Sciatic nerve (tissue), 2 donors: ENCODE data around the gene SPI1. TPM values are rescaled to one million over a fixed set of nuclear protein-coding genes. Genes with fewer than 3 reads are reported as not detected.

Experiments used
- ATAC-seq: fragments of 200-7000 bp; cut with Tn5 transposase; one replicate; pipeline ENCODE4 v1.9.1; 2020; ENCODE audit warnings: mild to moderate bottlenecking, moderate library complexity
- DNase-seq: peaks from one replicate; pipeline ENCODE4 v3.0.0-alpha.2; 2020; ENCODE audit warnings: low spot score
- intact Hi-C: fragments of 100-400 bp; cut with DNase I; formaldehyde crosslinking; loops from one replicate; pipeline ENCODE4 v1.14.2; 2022
- total RNA-seq: library from RNA; stranded (reverse); fragmentation: NEBNext Ultra II Directional; extraction: Animal tissue kit (Norgen Biotek cat#: 25700); gene quantifications from one replicate; pipeline ENCODE4 v1.2.1, GENCODE V29; 2021
- donor health status: DM: no; HTN: no; CAD: no.
- donor health status: DM: no; HTN: no; CAD: no.

SPI1 gene
- total RNA-seq, 1 donor from 2014 or later: 47.0 TPM

- DNase-seq (no peak), ATAC-seq (no peak)
- intact Hi-C loops: loop anchor here (10.0 kb wide), 1 partner anchor 1015 kb away; no protein-coding TSS in a partner anchor
Measured at GRCh38 chr11:47369676-47370075, 8.7 kb downstream of the SPI1 start.

- ATAC-seq (no peak), DNase-seq (no peak)
- intact Hi-C loops: loop anchor here (10.0 kb wide), 1 partner anchor 1011 kb away; no protein-coding TSS in a partner anchor
Measured at GRCh38 chr11:47366020-47366490, 12.3 kb downstream of the SPI1 start.

GRCh38 chr11:47361419-47361818 lies 16.9 kb downstream of the SPI1 start:
- DNase-seq: no peak
- ATAC-seq: no peak
- intact Hi-C loops: loop anchor here (10.0 kb wide), 1 partner anchor 1007 kb away; no protein-coding TSS in a partner anchor

GRCh38 chr11:47360341-47360740 lies 18.0 kb downstream of the SPI1 start:
- intact Hi-C loops: loop anchor here (10.0 kb wide), 1 partner anchor 1006 kb away; no protein-coding TSS in a partner anchor
- ATAC-seq: no peak

GRCh38 chr11:47359586-47359985 lies 18.8 kb downstream of the SPI1 start:
- no peak for DNase-seq
- no peak for ATAC-seq
- intact Hi-C loops: loop anchor here (10.0 kb wide), 1 partner anchor 185 kb away; the partner anchor contains the start of gene ARFGAP2

More at GRCh38 chr11:47360341-47360740, 18.0 kb downstream of the SPI1 start:
- DNase-seq: no peak

GRCh38 chr11:47359162-47359561 lies 19.2 kb downstream of the SPI1 start:
- intact Hi-C loops: loop anchor here (10.0 kb wide), 1 partner anchor 184 kb away; the partner anchor contains the start of gene ARFGAP2
- DNase-seq (no peak), ATAC-seq (no peak)

GRCh38 chr11:47358731-47359051 lies 19.7 kb downstream of the SPI1 start:
- DNase-seq: no peak
- intact Hi-C loops: loop anchor here (10.0 kb wide), 1 partner anchor 184 kb away; the partner anchor contains the start of gene ARFGAP2

GRCh38 chr11:47357985-47358730 lies 20.2 kb downstream of the SPI1 start:
- DNase-seq (no peak), ATAC-seq (no peak)
- intact Hi-C loops: loop anchor here (10.0 kb wide), 1 partner anchor 183 kb away; the partner anchor contains the start of gene ARFGAP2

More at GRCh38 chr11:47358731-47359051, 19.7 kb downstream of the SPI1 start:
- ATAC-seq: no peak

- ATAC-seq (no peak), DNase-seq (no peak)
- intact Hi-C loops: loop anchor here (10.0 kb wide), 1 partner anchor 182 kb away; the partner anchor contains the start of gene ARFGAP2
Measured at GRCh38 chr11:47356998-47357329, 21.4 kb downstream of the SPI1 start.

- intact Hi-C loops: loop anchor here (10.0 kb wide), 1 partner anchor 182 kb away; the partner anchor contains the start of gene ARFGAP2
- ATAC-seq (no peak), DNase-seq (no peak)
Measured at GRCh38 chr11:47356129-47356997, 22.0 kb downstream of the SPI1 start.

GRCh38 chr11:47355283-47356128 lies 22.8 kb downstream of the SPI1 start:
- DNase-seq: peak; percentile 96
- intact Hi-C loops: loop anchor here (10.0 kb wide), 1 partner anchor 181 kb away; the partner anchor contains the start of gene ARFGAP2
- ATAC-seq: peak; percentile 78

GRCh38 chr11:47354913-47355282 lies 23.4 kb downstream of the SPI1 start:
- DNase-seq (no peak), ATAC-seq (no peak)
- intact Hi-C loops: loop anchor here (10.0 kb wide), 1 partner anchor 180 kb away; the partner anchor contains the start of gene ARFGAP2

- no peak for ATAC-seq
- intact Hi-C loops: loop anchor here (10.0 kb wide), 1 partner anchor 179 kb away; the partner anchor contains the start of gene ARFGAP2
- no peak for DNase-seq
Measured at GRCh38 chr11:47353978-47354774, 24.2 kb downstream of the SPI1 start.

GRCh38 chr11:47352556-47352955 lies 25.8 kb downstream of the SPI1 start, which contains the start of gene MYBPC3:
Gene MYBPC3, minus strand, starts transcription at chr11:47352702. Its CDS starts 55 bp downstream, at chr11:47352647.
- ATAC-seq: no peak
- intact Hi-C loops: loop anchor here (10.0 kb wide), 1 partner anchor 178 kb away; the partner anchor contains the start of gene ARFGAP2

GRCh38 chr11:47351156-47352126 lies 26.9 kb downstream of the SPI1 start:
- intact Hi-C loops: loop anchor here (10.0 kb wide), 1 partner anchor 177 kb away; the partner anchor contains the start of gene ARFGAP2
- ATAC-seq: no peak

More at GRCh38 chr11:47352556-47352955, 25.8 kb downstream of the SPI1 start, which contains the start of gene MYBPC3:
- DNase-seq: no peak

GRCh38 chr11:47350315-47350714 lies 28.0 kb downstream of the SPI1 start:
- ATAC-seq: no peak
- no peak for DNase-seq
- intact Hi-C loops: loop anchor here (10.0 kb wide), 1 partner anchor 176 kb away; the partner anchor contains the start of gene ARFGAP2

More at GRCh38 chr11:47351156-47352126, 26.9 kb downstream of the SPI1 start:
- no peak for DNase-seq
